ENCODE measurements around the gene MED12.

MED12 gene

GRCh38 chrX:71166461-71166860 lies 48.1 kb downstream of the MED12 start:
- H3K27ac ChIP-seq = no peak overlapping the region
- no peak for TF ChIP-seq CTCF (conservative IDR thresholded peaks at IDR 0.05)

- TF ChIP-seq CTCF (conservative IDR thresholded peaks at IDR 0.05) = no peak
- no peak overlapping the region for H3K27ac ChIP-seq
Observed at GRCh38 chrX:71167031-71167781, 48.8 kb downstream of the MED12 start.

- no peak overlapping the region for H3K27ac ChIP-seq
Observed at GRCh38 chrX:71168134-71168533, 49.7 kb downstream of the MED12 start.

DNA sequence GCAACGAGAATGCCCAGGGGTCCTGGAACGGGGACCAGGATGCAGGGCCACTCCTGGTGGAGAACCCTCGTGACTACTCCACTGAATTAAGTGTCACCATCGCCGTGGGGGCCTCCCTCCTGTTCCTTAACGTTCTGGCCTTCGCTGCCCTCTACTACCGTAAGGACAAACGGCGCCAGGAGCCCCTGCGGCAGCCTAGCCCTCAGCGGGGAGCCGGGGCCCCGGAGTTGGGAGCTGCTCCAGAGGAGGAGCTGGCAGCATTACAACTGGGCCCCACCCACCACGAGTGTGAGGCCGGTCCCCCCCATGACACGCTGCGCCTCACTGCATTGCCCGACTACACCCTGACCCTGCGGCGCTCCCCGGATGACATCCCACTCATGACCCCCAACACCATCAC lies 51.2 kb downstream of the MED12 start:
- no peak for TF ChIP-seq CTCF (conservative IDR thresholded peaks at IDR 0.05)
- no peak overlapping the region for H3K27ac ChIP-seq

More at GRCh38 chrX:71168134-71168533, 49.7 kb downstream of the MED12 start:
- no peak for TF ChIP-seq CTCF (conservative IDR thresholded peaks at IDR 0.05)

DNA sequence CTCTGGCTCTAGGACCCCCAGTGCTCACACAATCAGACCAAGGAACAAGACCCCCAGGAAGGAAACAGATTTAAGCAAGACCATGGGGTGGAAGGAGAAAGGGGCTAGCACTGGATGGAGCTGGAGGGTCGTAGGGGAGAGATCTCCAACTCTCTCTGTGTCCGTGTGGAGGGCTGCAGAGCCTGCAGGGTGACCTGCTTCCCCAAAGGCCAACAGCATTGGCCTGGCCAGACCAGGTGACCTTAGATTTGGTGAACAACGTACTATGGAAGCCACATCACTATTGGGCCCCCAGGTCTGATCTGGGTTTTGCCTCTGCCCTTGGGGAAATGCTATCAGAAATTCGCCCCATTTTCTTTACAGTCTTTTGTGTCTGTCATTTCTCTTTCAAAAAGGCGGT lies 52.3 kb downstream of the MED12 start:
- TF ChIP-seq CTCF (conservative IDR thresholded peaks at IDR 0.05) = no peak
- no peak overlapping the region for H3K27ac ChIP-seq

GRCh38 chrX:71171110-71171801 lies 52.9 kb downstream of the MED12 start:
- no peak overlapping the region for H3K27ac ChIP-seq

More at GRCh38 chrX:71171110-71171801, 52.9 kb downstream of the MED12 start:
- TF ChIP-seq CTCF (conservative IDR thresholded peaks at IDR 0.05) = no peak

Data from VCaP (cell line).